Caco-2 (cell line): ENCODE measurements around the gene PARP3. TPM values are rescaled to one million over a fixed set of nuclear protein-coding genes. Genes with fewer than 3 reads are reported as not detected.
A peak's percentile ranks its signal among the peaks of the same experiment; 100 is the strongest.
"Not testable (repeated sequence)": the region's sequence is repeated elsewhere in the genome, so short reads cannot be mapped to it uniquely, and the experiment has no call there.

Source experiments
- BruUV-seq: library from RNA; stranded (reverse); fragments of 400-500 nt; replicated peaks from 2 replicates; lab custom pipeline; 2021; lab: Mats Ljungman, UMichigan
- CTCF ChIA-PET: fragments of 300-600 bp; sonication (Branson Sonifier 250); formaldehyde crosslinking; loops from one replicate; lab custom pipeline; 2022; ENCODE audit warnings: antibody characterized with exemption; lab: Charles Lee
- POLR2A ChIA-PET: fragments of 300-600 bp; sonication (Branson Sonifier 250); formaldehyde crosslinking; loops from one replicate; lab custom pipeline; 2022; ENCODE audit warnings: antibody characterized with exemption; lab: Charles Lee
- DNase-seq, 2 experiments: peaks; one replicate each; pipeline versions ENCODE4 v3.0.0 to v3.0.0-alpha.2; 2020 to 2022
- H3K27me3 ChIP-seq: replicated peaks from 2 replicates; pipeline ENCODE4 v1.6.0; 2011; ENCODE audit warnings: low read length; ENCODE audit not compliant: control insufficient read depth, insufficient read depth
- H3K36me3 ChIP-seq: 2 replicates; pipeline ENCODE4 v1.5.1; 2011; ENCODE audit warnings: low read length; ENCODE audit not compliant: control insufficient read depth, insufficient read depth
- H3K4me1 ChIP-seq: fragments of 250-450 bp; sonication (Bioruptor Pico); 2 replicates; pipeline ENCODE4 v1.5.1; 2020; ENCODE audit warnings: mild to moderate bottlenecking
- H3K4me3 ChIP-seq: 2 replicates; pipeline ENCODE4 v1.5.1; 2011; ENCODE audit warnings: low read depth, mild to moderate bottlenecking, control low read depth, low read length
- H3K9me3 ChIP-seq: fragments of 250-450 bp; sonication (Bioruptor Pico); 2 replicates; pipeline ENCODE4 v1.5.1; 2020; ENCODE audit warnings: mild to moderate bottlenecking, moderate library complexity
- H3K27ac Mint-ChIP-seq: one replicate; pipeline ENCODE4 v1.8.0; 2022; ENCODE audit warnings: mixed read lengths; ENCODE audit not compliant: unreplicated experiment
- H3K27me3 Mint-ChIP-seq: one replicate; pipeline ENCODE4 v1.8.0; 2022; ENCODE audit warnings: mixed read lengths; ENCODE audit not compliant: insufficient read depth, unreplicated experiment
- H3K36me3 Mint-ChIP-seq: one replicate; pipeline ENCODE4 v1.8.0; 2022; ENCODE audit warnings: mild to moderate bottlenecking, mixed read lengths; ENCODE audit not compliant: insufficient read depth, unreplicated experiment
- H3K4me1 Mint-ChIP-seq: one replicate; pipeline ENCODE4 v1.8.0; 2022; ENCODE audit warnings: low read depth, mixed read lengths; ENCODE audit not compliant: unreplicated experiment
- H3K4me3 Mint-ChIP-seq: one replicate; pipeline ENCODE4 v1.8.0; 2022; ENCODE audit warnings: mild to moderate bottlenecking, moderate library complexity, mixed read lengths; ENCODE audit not compliant: unreplicated experiment
- H3K9me3 Mint-ChIP-seq: one replicate; pipeline ENCODE4 v1.8.0; 2022; ENCODE audit warnings: mixed read lengths; ENCODE audit not compliant: unreplicated experiment
- intact Hi-C: fragments of 100-400 bp; cut with micrococcal nuclease; formaldehyde crosslinking; loops from one replicate; pipeline ENCODE4 v1.10.0; 2022; ENCODE audit not compliant: unreplicated experiment
- total RNA-seq: library from RNA; stranded (reverse); gene quantifications from 2 replicates; pipeline ENCODE4 v1.2.3, GENCODE V29; 2022
- TF ChIP-seq, protein P1 (sequence below), 2 experiments: fragments of 200-600 bp in 1 of 2; IDR thresholded peaks; 1 replicate in 1 of 2; 2 replicates in 1 of 2; pipeline versions ENCODE4 v1.5.1 to v1.8.0; 2011 to 2022; ENCODE audit warnings: antibody characterized with exemption in 1 of 2, control low read depth in 1 of 2, inconsistent platforms in 1 of 2, low read depth in 1 of 2, low read length in 1 of 2, mild to moderate bottlenecking in 1 of 2, moderate library complexity in 1 of 2; ENCODE audit not compliant: insufficient read depth in 1 of 2, severe bottlenecking in 1 of 2, unreplicated experiment in 1 of 2

The PARP3 gene
- total RNA-seq, 1 experiment from 2014 or later, result 3.3 TPM

DNA sequence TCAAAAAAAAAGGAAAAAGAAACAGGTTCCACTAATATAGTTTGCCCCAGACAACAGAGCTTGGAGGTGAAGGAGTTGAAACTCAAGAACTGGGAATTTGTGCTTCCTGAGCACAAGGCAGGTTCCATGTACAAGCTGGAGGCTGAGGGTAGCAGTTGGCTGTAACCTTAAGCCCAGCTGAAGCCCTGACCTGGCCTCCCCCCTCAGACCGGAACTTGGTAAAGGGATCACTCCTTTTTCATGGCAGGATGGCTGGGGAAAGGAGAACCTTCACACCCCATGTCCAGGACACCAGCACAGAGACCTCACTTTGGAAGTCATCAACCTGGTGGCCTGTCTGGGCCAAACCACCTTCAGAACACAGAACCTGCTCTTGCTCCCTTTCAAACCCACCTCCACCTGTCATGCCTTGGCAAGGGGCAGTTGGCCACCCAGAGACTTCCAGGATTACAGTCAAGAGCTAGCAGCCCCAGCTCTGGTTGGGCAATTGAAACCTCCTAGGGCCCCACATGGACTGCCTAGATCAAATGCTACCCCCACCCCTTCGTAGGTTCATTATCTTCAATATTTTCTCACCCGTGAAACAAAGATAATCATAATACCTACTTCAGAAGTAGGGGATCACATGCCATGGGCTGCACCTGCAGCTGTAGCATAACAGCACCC is 50.0 kb downstream of the PARP3 start:
- TF ChIP-seq, protein P1, sequence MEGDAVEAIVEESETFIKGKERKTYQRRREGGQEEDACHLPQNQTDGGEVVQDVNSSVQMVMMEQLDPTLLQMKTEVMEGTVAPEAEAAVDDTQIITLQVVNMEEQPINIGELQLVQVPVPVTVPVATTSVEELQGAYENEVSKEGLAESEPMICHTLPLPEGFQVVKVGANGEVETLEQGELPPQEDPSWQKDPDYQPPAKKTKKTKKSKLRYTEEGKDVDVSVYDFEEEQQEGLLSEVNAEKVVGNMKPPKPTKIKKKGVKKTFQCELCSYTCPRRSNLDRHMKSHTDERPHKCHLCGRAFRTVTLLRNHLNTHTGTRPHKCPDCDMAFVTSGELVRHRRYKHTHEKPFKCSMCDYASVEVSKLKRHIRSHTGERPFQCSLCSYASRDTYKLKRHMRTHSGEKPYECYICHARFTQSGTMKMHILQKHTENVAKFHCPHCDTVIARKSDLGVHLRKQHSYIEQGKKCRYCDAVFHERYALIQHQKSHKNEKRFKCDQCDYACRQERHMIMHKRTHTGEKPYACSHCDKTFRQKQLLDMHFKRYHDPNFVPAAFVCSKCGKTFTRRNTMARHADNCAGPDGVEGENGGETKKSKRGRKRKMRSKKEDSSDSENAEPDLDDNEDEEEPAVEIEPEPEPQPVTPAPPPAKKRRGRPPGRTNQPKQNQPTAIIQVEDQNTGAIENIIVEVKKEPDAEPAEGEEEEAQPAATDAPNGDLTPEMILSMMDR (IDR thresholded peaks at IDR 0.05; ENCODE audit: insufficient read depth in 1 of 2, low read depth in 1 of 2, low read length in 1 of 2, severe bottlenecking in 1 of 2, unreplicated experiment in 1 of 2), result no peak
- Mint-ChIP-seq H3K4me1 (peaks cover 11% of the 10 kb centered on the region), H3K36me3 (peaks cover 73% of the 10 kb centered on the region), H3K9me3 (no peaks in the 10 kb centered on the region), H3K27me3 (no peaks in the 10 kb centered on the region), H3K4me3 (no peak overlapping the region), H3K27ac (no peak overlapping the region)
- H3K4me1 ChIP-seq, result peaks cover 12% of the 10 kb centered on the region
- no peaks in the 10 kb centered on the region for H3K9me3 ChIP-seq
- CTCF ChIA-PET, result interaction anchor here (0.9 to 1.0 kb wide), 2 partner anchors 10 to 51 kb away, joined by 3 read pairs; partner anchors contain the start of gene RRP9
- H3K36me3 ChIP-seq, result peaks cover 10% of the 10 kb centered on the region
- H3K4me3 ChIP-seq, result no peak overlapping the region
- BruUV-seq, result TSS peak; percentile 45
- H3K27me3 ChIP-seq, result no peaks in the 10 kb centered on the region
- DNase-seq, result no peak
- intact Hi-C loops, result no loop called here
- POLR2A ChIA-PET, result interaction anchor here (1.0 to 2.4 kb wide), 2 partner anchors 9 to 18 kb away, joined by 3 to 15 read pairs; partner anchors contain the start of gene ACY1

DNA sequence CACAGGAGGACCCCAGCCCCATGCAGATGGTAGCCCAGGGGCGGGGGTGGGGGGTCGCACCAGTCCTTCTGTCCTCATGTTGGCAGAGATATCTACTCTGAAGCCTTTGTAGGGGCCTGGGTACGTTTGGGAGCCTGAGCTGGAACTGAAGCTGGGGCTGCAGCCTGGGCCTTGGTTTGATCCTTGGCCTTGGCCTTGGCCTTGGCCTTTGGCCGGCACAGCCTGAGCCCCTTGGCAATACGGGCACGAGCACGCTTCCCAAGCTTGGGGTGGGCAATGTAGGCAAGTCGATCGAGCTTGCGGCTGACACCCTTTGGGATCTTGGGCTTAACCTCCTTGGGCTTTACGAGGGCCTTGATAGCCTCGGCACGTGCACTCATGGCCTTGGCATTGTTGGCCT is 51.5 kb downstream of the PARP3 start:
- H3K27me3 Mint-ChIP-seq, H3K36me3 ChIP-seq, CTCF ChIA-PET, H3K9me3 Mint-ChIP-seq, H3K9me3 ChIP-seq, H3K4me3 ChIP-seq, H3K27ac Mint-ChIP-seq, intact Hi-C loops, H3K27me3 ChIP-seq, H3K4me3 Mint-ChIP-seq, DNase-seq: not testable (repeated sequence)
- TSS peak; percentile 59 for BruUV-seq
- peaks cover 64% of the 10 kb centered on the region for H3K36me3 Mint-ChIP-seq
- peaks cover 12% of the 10 kb centered on the region for H3K4me1 Mint-ChIP-seq
- POLR2A ChIA-PET, result interaction anchor here (0.7 kb wide), 1 partner anchor 302 kb away, joined by 3 read pairs; no protein-coding TSS in a partner anchor
- peaks cover 18% of the 10 kb centered on the region for H3K4me1 ChIP-seq

DNA sequence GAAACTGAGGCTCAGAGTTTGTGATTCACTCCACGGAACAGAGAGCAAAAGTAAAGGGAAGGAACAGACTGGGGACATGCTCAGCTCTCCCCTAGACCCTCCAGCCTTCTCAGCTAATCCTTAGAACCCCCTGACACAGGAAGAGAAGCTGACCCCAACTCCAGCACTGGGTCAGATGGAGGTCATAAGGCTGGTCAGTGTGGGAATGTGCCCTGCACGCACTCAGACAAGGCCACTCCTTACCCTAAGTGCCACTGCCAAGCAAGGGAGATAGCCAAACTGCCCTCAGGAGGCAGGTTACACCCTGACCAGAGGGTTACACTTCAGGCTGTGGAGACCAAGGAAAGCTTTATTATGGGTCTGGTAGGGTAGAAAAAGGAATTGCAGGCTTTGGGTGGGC is 52.4 kb downstream of the PARP3 start:
- Histone ChIP-seq H3K36me3 (peaks cover 8% of the 10 kb centered on the region), H3K4me1 (peaks cover 18% of the 10 kb centered on the region), H3K27me3 (no peaks in the 10 kb centered on the region), H3K9me3 (no peaks in the 10 kb centered on the region), H3K4me3 (peak overlapping the region; percentile 60)
- peak overlapping the region; percentile 93 for H3K4me3 Mint-ChIP-seq
- POLR2A ChIA-PET, result interaction anchor here (0.7 to 1.9 kb wide), 2 partner anchors 12 to 302 kb away, joined by 3 to 30 read pairs; partner anchors contain the start of gene ACY1
- H3K27ac Mint-ChIP-seq, result peak overlapping the region; percentile 99
- H3K36me3 Mint-ChIP-seq, result peaks cover 56% of the 10 kb centered on the region
- H3K4me1 Mint-ChIP-seq, result peaks cover 9% of the 10 kb centered on the region
- intact Hi-C loops, result no loop called here
- no peaks in the 10 kb centered on the region for H3K9me3 Mint-ChIP-seq
- CTCF ChIA-PET, result no interaction called here
- no TSS peak for BruUV-seq
- no peak for DNase-seq
- no peaks in the 10 kb centered on the region for H3K27me3 Mint-ChIP-seq
- TF ChIP-seq, protein P1 (IDR thresholded peaks at IDR 0.05; ENCODE audit: insufficient read depth in 1 of 2, low read depth in 1 of 2, low read length in 1 of 2, severe bottlenecking in 1 of 2, unreplicated experiment in 1 of 2), result no peak
